GM12874 (cell line): ENCODE measurements around the gene TUBB6.

Experiments
- CTCF ChIP-seq: IDR thresholded peaks from 2 replicates; pipeline ENCODE4 v1.5.1; 2011; ENCODE audit warnings: low read depth, mild to moderate bottlenecking, control low read depth, low read length, moderate library complexity; ENCODE audit not compliant: insufficient read depth

TUBB6 gene

GRCh38 chr18:12309683-12310198 is 1.7 kb downstream of the TUBB6 start:
- no peak for TF ChIP-seq CTCF

- TF ChIP-seq CTCF: no peak
Observed at GRCh38 chr18:12310762-12311161, 2.7 kb downstream of the TUBB6 start.

GRCh38 chr18:12312976-12313375 is 4.9 kb downstream of the TUBB6 start:
- TF ChIP-seq CTCF: no peak

- TF ChIP-seq CTCF: no peak
Observed at GRCh38 chr18:12313530-12314245, 5.6 kb downstream of the TUBB6 start.

GRCh38 chr18:12314591-12315305 is 6.7 kb downstream of the TUBB6 start:
- no peak for TF ChIP-seq CTCF

- no peak for TF ChIP-seq CTCF
Observed at GRCh38 chr18:12315490-12315889, 7.4 kb downstream of the TUBB6 start.

- TF ChIP-seq CTCF: no peak
Observed at GRCh38 chr18:12315911-12316310, 7.9 kb downstream of the TUBB6 start.
